Epidermal melanocyte (primary cell): ENCODE measurements around the gene ALPG.
"Not testable (repeated sequence)": the region's sequence is repeated elsewhere in the genome, so short reads cannot be mapped to it uniquely, and the experiment has no call there.

Source experiments
- DNase-seq: peaks from one replicate; pipeline ENCODE4 v3.0.0; 2011; ENCODE audit warnings: low spot score; ENCODE audit not compliant: insufficient read length

ALPG gene

DNA sequence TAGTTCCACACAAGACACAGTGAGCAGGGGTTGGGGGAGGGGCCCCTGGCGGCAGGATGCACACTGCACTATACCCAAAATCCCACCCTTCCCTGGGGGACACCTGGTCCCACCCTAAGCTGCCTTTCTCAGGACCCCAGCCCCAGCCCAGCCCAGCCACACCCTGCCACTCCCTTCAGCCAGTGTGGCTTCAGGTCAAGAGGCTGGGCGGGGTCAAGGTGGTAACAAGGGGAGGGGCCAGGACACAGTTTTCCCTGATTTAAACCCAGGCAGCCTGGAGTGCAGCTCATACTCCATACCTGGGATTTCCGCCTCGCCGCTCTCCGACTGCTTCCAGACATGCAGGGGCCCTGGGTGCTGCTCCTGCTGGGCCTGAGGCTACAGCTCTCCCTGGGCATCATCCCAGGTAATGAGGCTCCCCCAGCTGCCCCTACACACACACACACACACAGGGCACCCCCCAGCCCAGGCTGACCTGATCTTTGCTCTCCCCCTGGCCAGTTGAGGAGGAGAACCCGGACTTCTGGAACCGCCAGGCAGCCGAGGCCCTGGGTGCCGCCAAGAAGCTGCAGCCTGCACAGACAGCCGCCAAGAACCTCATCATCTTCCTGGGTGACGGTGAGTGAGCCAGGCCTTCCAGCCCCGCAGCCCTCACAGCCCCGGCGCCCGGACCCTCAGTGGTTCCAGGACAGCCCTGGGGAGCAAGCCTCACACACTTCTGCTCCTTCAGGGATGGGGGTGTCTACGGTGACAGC is at the start of gene ALPG:
TSS of gene ALPG (plus strand) at position 289 of the 755 bp plus-strand sequence. CDS start at position 340, 51 bp downstream.
- no peak for DNase-seq

DNA sequence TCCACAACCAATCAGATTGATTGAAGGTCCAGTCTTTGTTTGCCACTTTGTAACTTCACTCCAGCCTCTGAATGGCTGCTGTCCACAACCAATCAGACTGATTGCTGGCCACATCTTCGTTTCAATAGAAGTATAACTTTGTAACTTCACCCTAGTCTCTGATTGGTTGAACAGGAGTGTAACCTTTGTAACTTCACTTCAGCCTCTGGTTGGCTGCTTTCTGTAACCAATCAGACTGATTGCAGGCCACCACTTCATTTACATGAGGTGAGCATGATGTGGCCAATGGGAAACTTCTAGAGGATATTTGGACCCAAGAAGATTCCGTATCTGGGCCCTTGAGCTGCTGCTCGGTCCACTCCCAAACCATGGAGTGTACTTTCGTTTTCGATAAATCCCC is 45.0 kb upstream of the ALPG start:
- DNase-seq, result no peak

DNA sequence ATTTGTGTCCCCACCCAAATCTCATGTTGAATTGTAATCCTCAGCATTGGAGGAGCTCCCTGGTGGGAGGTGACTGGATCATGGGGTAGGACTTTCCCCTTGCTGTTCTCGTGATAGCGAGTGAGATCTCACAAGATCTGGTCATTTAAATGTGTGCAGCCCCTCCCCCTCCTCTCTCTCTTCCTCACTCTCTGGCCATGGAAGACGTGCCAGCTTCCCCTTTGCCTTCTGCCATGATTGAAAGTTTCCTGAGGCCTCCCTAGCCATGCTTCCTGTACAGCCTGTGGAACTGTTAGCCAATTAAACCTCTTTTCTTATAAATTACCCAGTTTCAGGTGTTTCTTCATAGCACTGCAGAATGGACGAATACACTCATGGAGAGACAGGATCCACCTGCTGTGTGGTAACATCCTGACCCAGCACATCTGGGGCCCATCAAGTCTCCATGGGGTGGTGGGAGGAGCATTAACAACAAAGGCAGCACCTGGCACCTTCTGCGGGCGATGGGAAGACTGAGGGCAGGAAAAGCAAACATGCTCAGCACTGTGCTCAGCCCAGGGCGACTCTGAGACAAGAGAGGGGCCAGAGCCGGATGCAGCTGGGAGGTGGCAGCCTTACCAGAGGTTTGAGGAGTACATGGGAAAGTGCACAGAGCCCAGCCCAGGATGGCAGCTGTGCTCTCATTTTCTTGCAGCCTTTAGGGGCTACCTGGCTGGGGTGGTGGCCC is 44.3 kb upstream of the ALPG start:
- DNase-seq, result no peak

DNA sequence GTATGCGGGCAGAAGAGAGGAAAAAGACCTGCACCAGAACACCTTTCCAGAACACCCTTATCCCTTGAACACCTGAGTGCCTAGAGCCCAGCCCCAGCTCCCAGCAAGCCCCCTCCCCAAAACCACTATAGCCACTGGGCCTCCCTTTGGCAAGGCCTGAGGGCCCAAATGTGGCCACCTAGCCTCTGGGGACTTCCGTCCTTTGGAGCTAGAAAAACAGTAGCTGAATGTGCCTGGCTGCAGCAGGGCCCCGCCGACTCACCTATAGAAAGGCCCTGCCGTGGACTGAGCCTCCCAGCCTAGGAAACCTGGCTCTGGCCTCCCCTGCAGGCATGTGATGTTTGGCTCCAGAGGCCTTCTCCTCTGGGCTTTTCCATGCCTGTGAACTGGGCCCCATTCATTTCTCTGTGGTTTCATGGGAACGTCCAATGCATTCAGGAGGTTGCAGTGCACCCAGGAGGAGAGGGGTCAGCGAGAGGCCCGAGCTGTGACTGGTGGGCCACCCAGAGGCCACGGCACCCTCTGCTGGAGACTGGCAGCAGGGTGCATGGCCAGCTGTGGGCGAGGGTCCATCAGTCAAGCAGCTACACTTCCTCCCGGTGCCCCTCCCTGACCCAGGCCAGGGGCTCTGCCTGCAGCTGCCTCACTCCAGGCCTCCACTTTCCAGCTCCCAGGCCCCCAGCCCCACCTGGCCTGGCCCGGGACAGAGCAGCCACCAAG is 43.4 kb upstream of the ALPG start:
- not testable (repeated sequence) for DNase-seq

DNA sequence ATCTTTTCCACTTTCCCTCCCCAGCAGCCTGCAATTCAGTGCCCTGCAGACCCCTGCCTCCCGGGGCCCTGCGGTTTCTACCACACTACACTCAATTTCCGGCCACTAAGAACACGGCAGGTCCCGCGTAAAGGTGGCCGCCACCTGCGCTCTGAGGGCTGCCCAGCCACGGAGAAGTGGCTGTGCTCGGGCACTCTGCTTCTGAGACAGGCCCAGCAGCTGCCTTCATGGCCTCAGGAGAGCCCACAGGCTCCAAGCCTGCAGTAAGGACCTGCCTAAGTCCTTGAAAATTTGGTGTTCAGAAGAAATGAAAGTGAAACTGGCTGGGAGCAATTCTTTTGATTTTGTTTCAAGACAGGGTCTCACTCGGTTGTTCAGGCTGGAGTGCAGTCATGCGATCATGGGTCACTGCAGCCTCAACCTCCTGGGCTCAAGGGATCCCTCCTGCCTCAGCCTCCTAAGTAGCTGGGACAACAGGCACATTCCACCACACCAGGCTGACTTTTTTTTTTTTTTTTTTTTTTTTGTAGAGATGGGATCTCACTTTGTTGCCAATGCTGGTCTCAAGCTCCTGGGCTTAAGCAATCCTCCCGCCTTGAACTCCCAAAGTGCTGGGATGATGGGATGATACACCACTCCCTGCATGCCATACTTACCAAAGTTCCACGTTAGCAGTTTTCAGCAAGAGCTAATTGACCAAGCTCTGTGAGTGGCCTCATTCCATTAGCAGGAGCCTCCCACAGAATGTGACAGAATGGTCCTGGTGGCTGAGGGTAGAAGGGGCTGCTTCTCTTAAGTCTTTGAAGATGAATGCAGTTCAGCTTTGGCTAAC is 42.6 kb upstream of the ALPG start:
- no peak for DNase-seq

DNA sequence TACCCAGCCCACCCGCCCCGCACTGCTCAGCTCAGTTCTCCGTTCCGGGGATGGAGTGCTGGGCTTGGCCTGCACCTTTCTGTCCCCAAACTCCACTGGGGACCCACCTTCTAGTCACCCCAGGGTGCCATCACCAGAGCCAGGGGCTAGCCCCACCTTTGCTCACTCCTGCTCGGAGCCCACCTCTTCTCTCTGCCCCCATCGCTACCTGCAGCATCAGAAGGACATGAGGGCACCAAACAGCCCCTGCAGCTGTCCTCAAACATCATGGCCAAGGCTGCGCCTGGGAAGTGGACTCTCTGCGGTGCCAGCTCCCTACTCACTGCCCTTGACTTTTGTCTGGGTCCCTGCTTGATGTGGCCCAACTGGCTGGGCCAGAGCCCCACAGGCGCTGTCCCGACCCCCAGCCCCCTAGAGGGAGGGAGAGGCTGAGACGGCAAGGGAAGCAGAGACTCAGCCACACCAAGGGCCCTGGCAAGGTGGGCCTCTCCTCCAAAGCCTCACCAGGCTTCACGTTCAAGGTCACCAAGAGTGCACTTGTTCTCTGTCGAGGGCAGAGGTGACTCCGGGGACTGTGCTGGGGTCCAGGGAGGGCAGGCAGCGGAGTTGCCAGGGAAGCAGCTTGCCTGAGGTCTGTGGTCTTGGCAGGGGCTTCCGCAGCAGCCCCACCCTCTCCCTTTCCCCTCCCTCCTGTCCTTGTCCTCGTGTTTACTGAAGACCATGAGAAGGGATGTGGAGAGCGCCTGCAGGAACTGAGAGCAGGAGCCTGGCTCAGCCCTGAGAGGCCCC is 41.6 kb upstream of the ALPG start:
- DNase-seq, result not testable (repeated sequence)

DNA sequence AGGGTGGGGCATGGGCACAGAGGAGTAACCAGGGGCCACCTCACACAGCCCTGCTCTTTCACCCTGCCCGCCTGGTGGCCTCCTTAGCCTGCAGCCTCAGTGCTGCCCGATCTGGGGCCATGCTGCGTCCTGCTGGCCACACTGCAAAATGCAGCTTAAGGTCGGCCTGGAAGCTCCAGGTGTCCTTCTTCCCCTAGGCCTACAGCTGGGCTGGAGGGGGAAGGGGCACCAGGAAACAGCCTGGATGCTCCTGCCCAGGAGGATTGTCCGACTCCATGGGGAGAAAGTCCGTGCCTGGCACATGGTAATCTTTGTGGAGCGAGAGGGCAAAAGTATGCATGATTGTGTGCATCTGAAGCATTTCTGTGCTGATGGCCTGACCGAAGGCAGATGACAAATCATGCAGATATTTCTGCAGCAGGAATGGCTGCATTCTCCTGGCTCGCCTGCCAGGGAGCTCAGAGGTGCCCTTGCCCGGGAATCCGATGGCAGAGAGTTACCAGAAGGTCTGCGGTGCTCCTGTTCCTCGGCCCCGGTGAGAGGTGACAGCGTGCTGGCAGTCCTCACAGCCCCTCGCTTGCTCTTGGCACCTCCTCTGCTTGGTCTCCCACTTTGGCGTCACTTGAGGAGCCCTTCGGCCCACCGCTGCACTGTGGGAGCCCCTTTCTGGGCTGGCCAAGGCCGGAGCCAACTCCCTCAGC is 40.9 kb upstream of the ALPG start:
- no peak for DNase-seq

DNA sequence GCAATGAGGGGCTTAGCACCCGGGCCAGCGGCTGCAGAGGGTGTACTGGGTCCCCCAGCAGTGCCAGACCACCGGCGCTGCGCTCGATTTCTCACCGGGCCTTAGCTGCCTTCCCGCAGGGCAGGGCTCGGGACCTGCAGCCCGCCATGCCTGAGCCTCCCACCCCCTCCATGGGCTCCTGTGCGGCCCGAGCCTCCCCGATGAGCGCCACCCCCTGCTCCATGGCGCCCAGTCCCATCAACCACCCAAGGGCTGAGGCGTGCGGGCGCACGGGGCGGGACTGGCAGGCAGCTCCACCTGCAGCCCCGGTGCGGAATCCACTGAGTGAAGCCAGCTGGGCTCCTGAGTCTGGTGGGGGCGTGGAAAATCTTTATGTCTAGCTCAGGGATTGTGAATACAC is 40.2 kb upstream of the ALPG start:
- not testable (repeated sequence) for DNase-seq

DNA sequence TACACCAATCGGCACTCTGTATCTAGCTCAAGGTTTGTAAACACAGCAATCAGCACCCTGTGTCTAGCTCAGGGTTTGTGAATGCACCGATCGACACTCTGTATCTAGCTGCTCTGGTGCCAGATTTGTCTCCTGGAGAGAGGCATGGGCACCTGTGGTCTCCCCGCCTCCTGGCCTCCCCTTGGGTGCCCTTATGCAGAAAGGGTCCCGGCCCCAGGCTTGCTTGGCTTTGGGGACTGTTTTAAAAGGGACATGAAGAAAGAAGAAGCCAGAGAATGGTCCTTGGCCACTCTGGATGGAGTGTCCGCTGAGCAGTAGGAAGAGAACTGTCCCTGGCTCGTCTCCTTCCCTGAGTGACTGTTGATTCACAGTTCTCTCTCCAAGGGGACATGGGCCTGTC is 39.6 kb upstream of the ALPG start:
- DNase-seq, result no peak

DNA sequence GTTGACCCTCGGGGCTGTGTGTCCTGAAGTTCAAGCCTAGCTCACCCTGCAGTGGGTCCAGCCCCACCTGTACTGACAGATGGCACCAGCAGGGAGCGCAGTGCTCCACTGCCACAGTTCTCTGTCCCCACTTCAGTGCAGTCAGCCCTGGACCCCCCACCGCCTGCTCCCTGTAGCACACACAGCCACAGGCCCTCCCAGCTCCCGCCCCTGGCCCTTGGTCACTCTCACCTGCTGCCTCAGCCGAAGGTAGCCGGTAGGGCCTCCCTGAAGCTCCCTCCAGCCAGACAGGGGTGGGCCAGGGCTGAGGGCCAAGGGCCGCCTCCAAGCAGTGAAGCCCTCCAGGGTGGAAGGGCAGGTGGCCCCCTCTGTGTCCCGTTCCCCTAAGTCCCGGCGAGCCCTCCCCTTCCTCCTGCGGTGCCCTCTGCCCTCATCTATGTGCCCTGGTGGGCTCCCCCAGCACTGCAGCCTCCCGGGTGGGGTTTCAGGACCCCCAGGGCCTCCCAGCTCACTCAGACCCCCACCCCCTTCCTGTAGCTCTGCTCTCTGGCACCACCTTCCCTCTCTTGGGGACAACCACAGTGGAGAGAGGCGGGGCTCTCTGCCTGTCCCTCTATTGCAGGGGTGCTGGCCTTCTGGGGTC is 38.9 kb upstream of the ALPG start:
- no peak for DNase-seq

DNA sequence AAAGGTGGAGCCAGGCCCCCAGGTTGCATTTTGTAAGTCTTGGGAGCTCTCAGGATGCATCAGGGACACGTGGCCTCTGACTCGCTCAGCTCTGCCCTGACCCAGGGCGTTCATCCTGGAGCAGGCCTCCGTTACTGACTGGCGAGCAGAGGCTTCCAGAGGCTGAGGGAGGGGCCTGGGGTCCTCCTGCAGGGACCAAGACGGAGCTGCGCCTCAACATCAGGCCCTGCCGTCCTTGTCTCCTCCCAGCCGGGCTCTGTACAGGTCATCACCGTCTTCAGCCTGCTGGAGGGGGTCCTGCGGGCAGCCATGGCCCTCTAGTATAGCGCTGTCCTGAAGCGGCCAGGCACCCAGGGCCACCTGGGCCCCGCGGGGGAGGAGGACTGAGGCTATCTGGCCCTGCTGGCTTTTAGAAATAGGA is 38.3 kb upstream of the ALPG start:
- DNase-seq, result no peak

DNA sequence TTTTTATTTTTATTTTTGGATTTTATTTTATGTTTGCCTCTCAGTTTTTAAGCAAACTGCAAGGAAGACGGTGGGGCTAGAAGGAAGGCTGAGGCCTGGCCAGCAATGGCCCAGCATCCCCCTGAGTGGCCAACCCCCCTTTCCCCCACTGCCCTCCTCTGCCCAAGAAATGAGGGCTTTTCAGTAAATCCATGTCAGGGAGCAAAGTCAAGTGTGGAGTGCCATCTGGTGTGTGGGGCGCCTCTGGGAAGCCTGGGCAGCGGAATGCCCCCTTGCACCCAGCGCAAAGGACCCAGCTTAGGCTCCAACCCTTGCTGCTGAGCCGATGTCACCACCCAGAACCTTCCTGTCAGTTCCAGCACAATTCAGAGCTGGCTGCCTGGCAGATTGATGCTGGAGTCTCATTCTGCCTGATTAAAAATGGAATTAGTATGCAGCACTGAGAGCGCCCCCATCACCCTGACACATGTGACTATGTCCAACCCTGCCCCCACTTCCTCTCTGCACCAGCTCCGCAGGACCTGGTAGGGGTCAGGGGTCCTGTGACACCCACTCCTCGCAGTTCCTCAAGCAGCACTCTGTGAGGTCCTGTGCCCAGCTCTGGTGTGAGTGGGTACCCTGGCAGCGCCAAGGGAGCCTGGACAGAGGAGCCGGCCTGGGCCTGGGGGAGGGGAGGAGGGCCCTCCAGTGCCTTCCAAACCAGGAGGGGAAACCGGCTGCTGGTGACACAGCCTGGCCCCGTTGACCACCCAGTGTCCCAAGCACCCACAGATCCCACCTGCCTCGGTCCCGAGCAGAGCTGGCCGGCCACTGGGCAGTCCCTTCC is 37.3 kb upstream of the ALPG start:
- DNase-seq, result no peak

DNA sequence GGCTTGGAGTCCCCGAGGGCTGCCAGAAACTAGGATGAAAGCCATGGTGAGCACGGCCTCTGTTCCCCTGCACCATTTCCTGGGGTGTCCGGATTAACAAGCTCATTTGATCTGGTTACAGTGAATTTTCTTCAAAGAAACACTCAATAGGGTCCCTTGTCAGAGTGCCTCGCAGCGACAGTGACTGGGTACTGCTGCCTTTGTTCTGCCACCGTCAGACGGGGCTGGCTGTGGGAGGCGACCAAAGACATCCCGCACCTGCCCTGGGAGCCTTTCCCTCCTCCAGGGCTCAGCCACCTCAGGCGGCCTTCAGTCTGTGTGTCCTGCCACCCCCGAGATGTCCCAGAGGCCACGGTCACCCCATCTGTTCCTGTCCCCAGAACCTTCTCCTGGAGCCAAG is 36.6 kb upstream of the ALPG start:
- not testable (repeated sequence) for DNase-seq

DNA sequence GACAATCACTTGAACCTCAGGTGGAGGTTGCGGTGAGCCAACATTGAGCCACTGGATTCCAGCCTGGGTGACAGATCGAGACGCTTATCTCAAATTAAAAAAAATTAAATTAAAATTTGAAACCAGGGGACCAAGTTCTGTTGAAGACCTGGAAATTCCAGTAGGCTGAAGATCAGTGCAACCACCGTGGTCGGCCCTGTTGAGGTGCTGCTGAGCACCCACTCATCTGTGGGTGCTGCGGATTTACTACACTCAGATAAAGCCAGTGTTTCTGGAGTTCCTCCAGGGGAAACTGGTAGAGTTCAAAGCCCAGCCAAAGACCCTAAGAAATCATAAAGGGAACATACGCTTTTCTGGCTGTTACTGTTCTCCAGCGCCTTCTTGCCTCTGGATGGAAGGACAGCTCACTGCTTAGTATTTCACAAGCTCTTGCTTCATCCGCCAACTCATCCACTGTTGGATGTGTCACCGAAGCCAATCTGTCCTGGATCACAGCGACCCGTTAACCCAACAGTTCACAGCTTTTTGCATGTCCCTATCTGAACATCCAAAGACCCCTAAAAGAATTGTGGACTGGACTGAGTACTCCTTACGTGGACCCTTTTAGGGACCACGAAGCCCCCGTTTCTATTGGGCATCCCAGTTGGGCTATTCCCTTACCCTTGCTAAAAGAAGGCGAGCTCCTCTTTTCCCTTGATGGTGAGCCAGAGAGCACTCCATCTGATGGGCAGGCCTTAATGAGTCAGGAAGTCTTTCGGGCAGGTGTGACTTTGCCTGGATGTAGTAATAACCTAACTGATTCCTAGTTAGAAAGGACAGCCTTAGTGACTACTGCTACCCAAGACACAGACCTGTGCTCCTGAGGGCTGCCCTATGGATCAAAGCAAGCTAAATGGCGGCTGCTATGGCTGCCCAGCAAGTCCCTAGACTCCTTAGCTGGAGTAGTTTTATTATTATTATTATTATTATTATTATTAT is 34.1 kb upstream of the ALPG start:
- no peak for DNase-seq

DNA sequence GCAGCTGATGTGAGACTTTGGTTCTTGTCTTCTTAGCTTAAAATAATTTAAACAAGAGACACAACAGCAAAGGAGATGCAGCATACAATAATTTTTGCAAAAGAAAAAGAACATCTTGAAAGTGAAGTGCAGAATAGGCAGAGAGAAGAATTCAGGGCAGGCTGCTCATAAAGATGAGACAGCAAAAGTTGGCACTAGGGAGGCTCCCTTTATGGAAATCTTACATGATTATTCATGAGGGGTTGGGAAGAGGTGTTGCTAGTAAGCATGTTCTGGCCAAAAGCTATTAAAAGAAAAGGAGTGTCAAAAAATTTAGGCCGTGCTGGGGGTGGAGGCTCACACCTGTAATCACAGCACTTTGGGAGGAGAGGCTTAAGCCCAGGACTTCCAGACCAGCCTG is 32.3 kb upstream of the ALPG start:
- no peak for DNase-seq

DNA sequence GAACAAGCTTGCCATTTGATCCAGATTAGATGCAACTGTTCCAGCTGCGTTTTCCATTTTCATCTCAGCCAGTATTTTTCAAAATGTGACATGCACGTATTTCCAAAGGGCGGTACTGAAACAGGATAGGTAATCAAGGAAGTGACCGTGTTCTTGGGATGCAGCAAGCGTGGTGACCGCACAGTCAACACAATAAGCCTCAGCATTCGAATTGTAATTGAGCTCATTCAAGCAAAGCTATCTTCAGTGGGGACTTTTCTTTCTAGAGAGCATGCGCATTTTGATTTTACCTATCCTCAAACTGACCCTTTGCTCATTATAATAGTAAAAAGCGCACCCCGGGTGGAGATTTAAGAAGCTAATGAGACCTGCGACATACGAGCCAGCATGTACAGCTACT is 31.5 kb upstream of the ALPG start:
- DNase-seq, result peak; percentile 1

DNA sequence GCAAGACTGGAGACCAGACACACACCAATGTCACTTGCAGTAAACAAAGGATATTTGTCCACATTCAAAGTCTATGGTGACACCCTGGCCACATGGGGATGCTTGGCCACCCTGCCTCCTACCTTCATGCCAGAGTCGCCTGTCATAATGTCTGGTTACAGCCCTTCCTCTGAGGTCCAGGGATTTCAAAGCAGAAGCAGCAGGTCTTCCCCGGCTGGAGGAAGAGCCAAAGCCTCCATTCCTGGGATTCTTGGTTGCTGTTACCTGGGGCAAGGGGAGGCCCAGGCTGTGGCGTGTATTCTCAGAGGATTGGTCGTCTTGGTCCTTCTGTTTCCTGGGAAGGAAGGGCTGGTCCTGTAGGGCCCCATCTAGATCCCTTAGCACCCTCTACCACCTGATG is 30.4 kb upstream of the ALPG start:
- peak; percentile 13 for DNase-seq
